Endothelial cell of umbilical vein (primary cell): ENCODE results near the gene TRAPPC11. TPM values are rescaled to one million over a fixed set of nuclear protein-coding genes. Genes with fewer than 3 reads are reported as not detected.

Source experiments
- BruUV-seq: library from RNA; stranded (reverse); fragments of 400-500 nt; replicated peaks from 2 replicates; lab custom pipeline; 2021; lab: Mats Ljungman, UMichigan
- CTCF ChIA-PET: fragments of 300-600, 350-600 bp; sonication (Branson Sonifier 250); formaldehyde crosslinking; loops from one replicate; lab custom pipeline; 2021; ENCODE audit warnings: antibody characterized with exemption, inconsistent platforms; lab: Charles Lee
- POLR2A ChIA-PET: fragments of 300-600, 350-600 bp; sonication (Branson Sonifier 250); formaldehyde crosslinking; loops from one replicate; lab custom pipeline; 2021; ENCODE audit warnings: antibody characterized with exemption, inconsistent platforms; lab: Charles Lee
- DNase-seq: peaks from one replicate; pipeline ENCODE4 v3.0.0-alpha.2; 2011; ENCODE audit warnings: low read depth, low spot score
- FAIRE-seq: peaks from 2 replicates; lab custom pipeline; 2011; peaks lifted over from hg19 to GRCh38; lab: Jason Lieb, UNC
- H2AFZ ChIP-seq: 2 replicates; pipeline ENCODE4 v1.6.0; 2012; ENCODE audit warnings: low read depth, low read length, control low read depth, inconsistent platforms
- H3K27ac ChIP-seq: 2 replicates; pipeline ENCODE4 v1.5.1; 2011; ENCODE audit warnings: low read depth, mild to moderate bottlenecking, control low read depth, low read length, moderate library complexity; ENCODE audit not compliant: insufficient read depth
- H3K27me3 ChIP-seq, 2 experiments: 2 replicates each; pipeline versions ENCODE4 v1.6.0 to v1.6.1; 2011; ENCODE audit warnings: low read length in 2 of 2, mixed read lengths in 1 of 2; ENCODE audit not compliant: control insufficient read depth in 2 of 2, insufficient read depth in 2 of 2
- H3K36me3 ChIP-seq, 2 experiments: 2 replicates in 1 of 2; 3 replicates in 1 of 2; pipeline ENCODE4 v1.5.1; 2011; ENCODE audit warnings: low read length in 2 of 2, mild to moderate bottlenecking in 1 of 2, moderate library complexity in 1 of 2; ENCODE audit not compliant: control insufficient read depth in 2 of 2, insufficient read depth in 2 of 2; ENCODE audit errors: extremely low read depth in 1 of 2
- H3K4me1 ChIP-seq: 3 replicates; pipeline ENCODE4 v1.5.1; 2011; ENCODE audit warnings: mild to moderate bottlenecking, low read length; ENCODE audit not compliant: control insufficient read depth, insufficient read depth; ENCODE audit errors: extremely low read depth
- H3K4me2 ChIP-seq: 2 replicates; pipeline ENCODE4 v1.6.1; 2011; ENCODE audit warnings: low read length, control low read depth, mixed read lengths; ENCODE audit not compliant: insufficient read depth
- H3K4me3 ChIP-seq, 3 experiments: fragments of 200-600 bp in 1 of 3; sonication (generic), shearing (Covaris generic) in 1 of 3; replicated peaks in 1 of 3; 2 replicates each; pipeline ENCODE4 v1.5.1; 2011 to 2016; ENCODE audit warnings: control low read depth in 3 of 3, low read length in 3 of 3, mild to moderate bottlenecking in 2 of 3, inconsistent platforms in 1 of 3, low read depth in 1 of 3, moderate library complexity in 1 of 3; ENCODE audit not compliant: insufficient read depth in 1 of 3
- H3K79me2 ChIP-seq: 2 replicates; pipeline ENCODE4 v1.6.0; 2012; ENCODE audit warnings: low read length, inconsistent platforms; ENCODE audit not compliant: control insufficient read depth, insufficient read depth
- H3K9ac ChIP-seq: replicated peaks from 2 replicates; pipeline ENCODE3; 2011; ENCODE audit warnings: low read length, control low read depth; ENCODE audit not compliant: insufficient read depth; ENCODE audit errors: extremely low read depth
- H3K9me1 ChIP-seq: replicated peaks from 3 replicates; pipeline ENCODE4 v1.6.0; 2011; ENCODE audit warnings: mild to moderate bottlenecking, low read length; ENCODE audit not compliant: control insufficient read depth, insufficient read depth; ENCODE audit errors: extremely low read depth
- H3K9me3 ChIP-seq: replicated peaks from 2 replicates; pipeline ENCODE4 v1.5.1; 2012; ENCODE audit warnings: low read length, inconsistent platforms; ENCODE audit not compliant: control insufficient read depth, insufficient read depth
- H4K20me1 ChIP-seq: replicated peaks from 2 replicates; pipeline ENCODE3; 2011; ENCODE audit warnings: mild to moderate bottlenecking, low read length; ENCODE audit not compliant: control insufficient read depth, insufficient read depth; ENCODE audit errors: extremely low read depth
- CTCF ChIP-seq, 2 donors: IDR thresholded peaks; 1 replicate in 1 of 2; 2 replicates in 1 of 2; pipeline ENCODE4 v1.5.1; 2011; ENCODE audit warnings: low read length in 2 of 2, mild to moderate bottlenecking in 2 of 2, moderate library complexity in 2 of 2, control low read depth in 1 of 2, inconsistent platforms in 1 of 2, low read depth in 1 of 2; ENCODE audit not compliant: insufficient read depth in 1 of 2; ENCODE audit errors: extremely low read depth in 1 of 2
- FOS ChIP-seq: IDR thresholded peaks from 2 replicates; pipeline ENCODE4 v1.6.1; 2011; ENCODE audit warnings: mild to moderate bottlenecking, low read length, moderate library complexity, borderline replicate concordance; ENCODE audit not compliant: insufficient read depth
- GATA2 ChIP-seq: IDR thresholded peaks from 2 replicates; pipeline ENCODE4 v1.7.0; 2011; ENCODE audit warnings: low read depth, mild to moderate bottlenecking, moderate library complexity, mixed read lengths, low read length; ENCODE audit not compliant: insufficient read length, insufficient read depth
- MAX ChIP-seq: IDR thresholded peaks from 2 replicates; pipeline ENCODE4 v1.6.1; 2011; ENCODE audit not compliant: insufficient read depth, insufficient read length
- MYC ChIP-seq: IDR thresholded peaks from one replicate; pipeline ENCODE4 v1.6.1; 2011; ENCODE audit warnings: mild to moderate bottlenecking, low read depth, low read length
- POLR2A ChIP-seq: IDR thresholded peaks from 2 replicates; pipeline ENCODE4 v1.6.1; 2012; ENCODE audit warnings: low read depth, mild to moderate bottlenecking, control low read depth, low read length
- POLR2AphosphoS5 ChIP-seq: IDR thresholded peaks from 2 replicates; pipeline ENCODE4 v1.6.1; 2012; ENCODE audit warnings: low read depth, mild to moderate bottlenecking, control low read depth, low read length, moderate library complexity; ENCODE audit not compliant: insufficient read depth
- dilution Hi-C: fragments of 300-500 bp; cut with MboI; formaldehyde crosslinking; loops from one replicate; pipeline ENCODE4 v1.15.0; 2019; ENCODE audit warnings: low sequenced_read_pairs; ENCODE audit not compliant: extremely low pct_ligation_motif_present
- intact Hi-C: fragments of 100-400 bp; cut with micrococcal nuclease; formaldehyde crosslinking; loops from one replicate; pipeline ENCODE4 v1.10.0; 2022
- polyA plus RNA-seq, 4 experiments: library from polyadenylated mRNA; depleted of rRNA in 3 of 4; stranded (reverse) in 3 of 4; unstranded in 1 of 4; fragments of >200 nt; gene quantifications; 2 replicates each; pipeline versions ENCODE4 v1.2.1 to v1.2.3, GENCODE V29; 2011 to 2012; ENCODE audit warnings: missing spikeins in 1 of 4
- total RNA-seq: library from RNA; stranded (reverse); gene quantifications from 2 replicates; pipeline ENCODE4 v1.2.3, GENCODE V29; 2021

Gene TRAPPC11
- total and polyA plus RNA-seq, 2 donors (not counting 3 experiments of a cell fraction or from before 2014, with no cell fraction given): 21.2 to 32.1 TPM

- BruUV-seq: no TSS peak
- TF ChIP-seq FOS (no peak), CTCF (IDR thresholded peaks at IDR 0.05; ENCODE audit: extremely low read depth in 1 of 2, insufficient read depth in 1 of 2, low read depth in 1 of 2, low read length in 2 of 2) (no peak), GATA2 (no peak), MAX (no peak), POLR2A (no peak), MYC (no peak), POLR2AphosphoS5 (no peak)
- intact Hi-C loops: no loop called here
Observed at GRCh38 chr4:183627979-183628588, 31.0 kb upstream of the TRAPPC11 start.

More at GRCh38 chr4:183627979-183628588, 31.0 kb upstream of the TRAPPC11 start:
- no peaks in the 10 kb centered on the region for H3K36me3 ChIP-seq
- H3K9me1 ChIP-seq: no peaks in the 10 kb centered on the region
- H3K4me1 ChIP-seq: no peaks in the 10 kb centered on the region
- H2AFZ ChIP-seq: no peak overlapping the region
- FAIRE-seq (no peak), DNase-seq (no peak)
- no peak overlapping the region for H3K4me2 ChIP-seq
- no peak overlapping the region for H3K4me3 ChIP-seq
- H3K79me2 ChIP-seq: no peaks in the 10 kb centered on the region
- dilution Hi-C loops: no loop called here
- H4K20me1 ChIP-seq: no peaks in the 10 kb centered on the region
- H3K9me3 ChIP-seq: no peaks in the 10 kb centered on the region
- no peak overlapping the region for H3K9ac ChIP-seq
- H3K27me3 ChIP-seq: no peaks in the 10 kb centered on the region
- CTCF ChIA-PET: no interaction called here
- H3K27ac ChIP-seq: no peak overlapping the region
- POLR2A ChIA-PET: no interaction called here
